ENCODE results near the gene MICU2. TPM values are rescaled to one million over a fixed set of nuclear protein-coding genes. Genes with fewer than 3 reads are reported as not detected.

MICU2 gene
- polyA plus RNA-seq, 1 experiment, result 20.3 TPM

- Histone ChIP-seq H3K4me3 (ENCODE audit: low read depth, low read length) (no peak overlapping the region), H3K36me3 (ENCODE audit: control insufficient read depth, insufficient read depth, low read length) (no peaks in the 10 kb centered on the region), H3K27me3 (ENCODE audit: control insufficient read depth, insufficient read depth, low read length) (no peaks in the 10 kb centered on the region)
- POLR2A ChIA-PET, result no interaction called here
- DNase-seq (ENCODE audit: low read depth), result no peak
- CTCF ChIA-PET, result no interaction called here
- no peak for TF ChIP-seq CTCF (IDR thresholded peaks at IDR 0.05; ENCODE audit: insufficient read depth, low read depth, low read length)
Observed at GRCh38 chr13:21541271-21541670, 62.7 kb downstream of the MICU2 start.

GRCh38 chr13:21539687-21540086 lies 64.3 kb downstream of the MICU2 start:
- DNase-seq (ENCODE audit: low read depth), result no peak
- POLR2A ChIA-PET, result no interaction called here

GRCh38 chr13:21538753-21539152 lies 65.2 kb downstream of the MICU2 start:
- CTCF ChIA-PET, result no interaction called here
- H3K27me3 ChIP-seq (ENCODE audit: control insufficient read depth, insufficient read depth, low read length), result no peaks in the 10 kb centered on the region
- TF ChIP-seq CTCF (IDR thresholded peaks at IDR 0.05; ENCODE audit: insufficient read depth, low read depth, low read length), result no peak
- no peak overlapping the region for H3K4me3 ChIP-seq (ENCODE audit: low read depth, low read length)
- POLR2A ChIA-PET, result no interaction called here
- no peak for DNase-seq (ENCODE audit: low read depth)
- H3K36me3 ChIP-seq (ENCODE audit: control insufficient read depth, insufficient read depth, low read length), result no peaks in the 10 kb centered on the region

More at GRCh38 chr13:21539687-21540086, 64.3 kb downstream of the MICU2 start:
- no peak for TF ChIP-seq CTCF (IDR thresholded peaks at IDR 0.05; ENCODE audit: insufficient read depth, low read depth, low read length)
- Histone ChIP-seq H3K27me3 (ENCODE audit: control insufficient read depth, insufficient read depth, low read length) (no peaks in the 10 kb centered on the region), H3K4me3 (ENCODE audit: low read depth, low read length) (no peak overlapping the region), H3K36me3 (ENCODE audit: control insufficient read depth, insufficient read depth, low read length) (no peaks in the 10 kb centered on the region)
- CTCF ChIA-PET, result no interaction called here

GRCh38 chr13:21538280-21538679 lies 65.7 kb downstream of the MICU2 start:
- no peak for DNase-seq (ENCODE audit: low read depth)
- no peaks in the 10 kb centered on the region for H3K27me3 ChIP-seq (ENCODE audit: control insufficient read depth, insufficient read depth, low read length)
- no peaks in the 10 kb centered on the region for H3K36me3 ChIP-seq (ENCODE audit: control insufficient read depth, insufficient read depth, low read length)
- TF ChIP-seq CTCF (IDR thresholded peaks at IDR 0.05; ENCODE audit: insufficient read depth, low read depth, low read length), result no peak
- H3K4me3 ChIP-seq (ENCODE audit: low read depth, low read length), result no peak overlapping the region
- ChIA-PET CTCF (no interaction called here), POLR2A (no interaction called here)

- no peak for TF ChIP-seq CTCF (IDR thresholded peaks at IDR 0.05; ENCODE audit: insufficient read depth, low read depth, low read length)
- POLR2A ChIA-PET, result interaction anchor here (0.6 kb wide), 1 partner anchor 9 kb away, joined by 3 read pairs; no protein-coding TSS in a partner anchor
- CTCF ChIA-PET, result no interaction called here
- Histone ChIP-seq H3K36me3 (ENCODE audit: control insufficient read depth, insufficient read depth, low read length) (no peaks in the 10 kb centered on the region), H3K27me3 (ENCODE audit: control insufficient read depth, insufficient read depth, low read length) (no peaks in the 10 kb centered on the region), H3K4me3 (ENCODE audit: low read depth, low read length) (no peak overlapping the region)
- DNase-seq (ENCODE audit: low read depth), result no peak
Observed at GRCh38 chr13:21537105-21537504, 66.9 kb downstream of the MICU2 start.
